GM12873 (cell line): ENCODE results near the gene WDR88.

ENCODE experiments used
- TF ChIP-seq, protein P1 (sequence below): IDR thresholded peaks from 2 replicates; pipeline ENCODE4 v1.5.1; 2012; ENCODE audit warnings: low read depth, mild to moderate bottlenecking, moderate library complexity, low read length, control low read depth; ENCODE audit not compliant: insufficient read depth; ENCODE audit errors: missing control alignments

The WDR88 gene

GRCh38 chr19:33175156-33175782 is 43.4 kb downstream of the WDR88 start:
- TF ChIP-seq, protein P1, sequence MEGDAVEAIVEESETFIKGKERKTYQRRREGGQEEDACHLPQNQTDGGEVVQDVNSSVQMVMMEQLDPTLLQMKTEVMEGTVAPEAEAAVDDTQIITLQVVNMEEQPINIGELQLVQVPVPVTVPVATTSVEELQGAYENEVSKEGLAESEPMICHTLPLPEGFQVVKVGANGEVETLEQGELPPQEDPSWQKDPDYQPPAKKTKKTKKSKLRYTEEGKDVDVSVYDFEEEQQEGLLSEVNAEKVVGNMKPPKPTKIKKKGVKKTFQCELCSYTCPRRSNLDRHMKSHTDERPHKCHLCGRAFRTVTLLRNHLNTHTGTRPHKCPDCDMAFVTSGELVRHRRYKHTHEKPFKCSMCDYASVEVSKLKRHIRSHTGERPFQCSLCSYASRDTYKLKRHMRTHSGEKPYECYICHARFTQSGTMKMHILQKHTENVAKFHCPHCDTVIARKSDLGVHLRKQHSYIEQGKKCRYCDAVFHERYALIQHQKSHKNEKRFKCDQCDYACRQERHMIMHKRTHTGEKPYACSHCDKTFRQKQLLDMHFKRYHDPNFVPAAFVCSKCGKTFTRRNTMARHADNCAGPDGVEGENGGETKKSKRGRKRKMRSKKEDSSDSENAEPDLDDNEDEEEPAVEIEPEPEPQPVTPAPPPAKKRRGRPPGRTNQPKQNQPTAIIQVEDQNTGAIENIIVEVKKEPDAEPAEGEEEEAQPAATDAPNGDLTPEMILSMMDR: no peak

DNA sequence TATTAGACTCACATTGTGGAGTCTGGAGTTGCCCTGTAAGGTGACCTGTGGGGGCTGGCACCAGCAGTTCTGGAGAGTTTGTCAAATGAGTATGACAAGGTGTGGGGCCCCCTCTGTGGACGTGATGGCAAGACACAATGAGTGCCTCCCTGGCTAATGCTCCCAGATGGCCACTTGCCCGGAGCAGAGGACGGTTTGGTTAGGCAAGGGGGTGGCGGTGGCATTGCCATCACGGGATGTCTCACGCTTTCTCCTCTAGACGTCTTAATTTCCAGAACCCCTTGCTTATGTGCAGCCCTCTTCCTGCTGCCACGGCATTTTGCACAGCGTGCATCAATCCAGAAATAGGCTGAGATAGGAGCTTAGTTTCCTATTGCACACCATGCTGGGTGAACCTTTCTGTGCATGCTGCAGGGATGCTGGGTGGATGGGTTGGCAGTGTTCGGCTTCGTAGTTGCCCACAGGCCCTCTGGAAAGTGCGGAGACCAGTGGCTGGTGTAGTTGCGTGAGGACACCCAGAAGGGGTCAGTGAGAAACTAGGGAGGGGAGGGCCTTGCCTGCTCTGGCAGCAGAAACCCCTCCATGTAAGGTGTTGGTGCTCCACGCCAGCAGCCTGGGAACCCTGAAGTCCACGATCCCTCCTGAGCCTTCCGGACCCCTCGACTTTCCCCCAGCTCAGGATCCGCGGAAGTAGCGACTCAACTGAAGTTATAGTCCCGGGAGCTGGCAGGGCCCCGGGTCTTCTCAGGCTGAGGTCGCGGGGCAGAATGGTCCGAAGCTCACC is 44.2 kb downstream of the WDR88 start:
- TF ChIP-seq, protein P1: no peak

GRCh38 chr19:33176670-33177416 is 44.9 kb downstream of the WDR88 start:
- TF ChIP-seq, protein P1: peak; percentile 36

DNA sequence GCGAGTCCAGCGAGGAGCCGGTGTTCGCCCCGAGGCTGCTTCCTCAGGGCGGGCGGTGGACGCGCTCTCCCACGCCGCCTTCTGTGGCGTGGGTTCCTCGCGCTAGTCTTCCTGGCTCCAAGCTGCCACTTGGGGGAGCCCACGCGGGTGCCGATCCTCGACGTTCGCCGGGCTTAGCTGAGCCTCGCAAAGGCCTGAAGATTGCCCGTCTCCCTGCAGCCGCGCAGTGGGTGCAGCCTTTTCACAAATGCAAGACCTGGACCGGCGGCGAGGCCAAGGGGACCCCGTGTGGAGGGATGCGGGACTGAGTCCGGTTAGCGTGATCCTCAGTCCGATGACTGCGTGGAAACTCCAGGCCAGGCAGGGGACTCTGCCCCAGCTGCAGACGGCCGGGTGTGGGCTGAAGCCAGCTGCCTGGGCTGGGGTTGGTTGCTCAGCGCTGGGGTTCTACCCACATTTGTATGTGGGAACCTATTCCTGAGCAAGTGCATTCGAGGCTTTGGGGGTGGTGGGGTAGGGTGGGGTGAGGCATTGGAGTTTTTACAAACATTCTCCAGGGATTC is 45.6 kb downstream of the WDR88 start:
- TF ChIP-seq, protein P1: peak; percentile 41

- TF ChIP-seq, protein P1: no peak
Observed at GRCh38 chr19:33186431-33187182, 54.7 kb downstream of the WDR88 start.

DNA sequence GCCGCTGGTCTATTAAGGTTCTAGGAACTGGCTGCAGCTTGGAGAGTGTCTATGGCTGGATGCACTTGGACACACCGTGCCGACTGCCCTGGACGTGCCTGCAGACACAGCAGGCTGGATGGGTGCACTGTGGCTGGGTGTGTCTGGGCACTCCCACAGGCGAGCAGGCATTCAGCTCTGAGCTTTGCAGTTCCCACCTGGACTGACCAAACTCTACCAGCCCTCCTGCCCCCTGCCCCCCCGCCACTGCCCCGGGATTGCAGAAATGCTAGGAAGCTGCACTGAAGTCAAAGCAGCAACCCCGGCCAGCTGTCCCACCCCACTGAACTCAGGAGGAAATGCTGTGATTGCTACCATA is 55.2 kb downstream of the WDR88 start:
- TF ChIP-seq, protein P1: no peak
